Endothelial cell of umbilical vein (primary cell): ENCODE measurements around the gene ABCC1. TPM values are rescaled to one million over a fixed set of nuclear protein-coding genes. Genes with fewer than 3 reads are reported as not detected.
A peak's percentile ranks its signal among the peaks of the same experiment; 100 is the strongest.

Source experiments
- BruUV-seq: library from RNA; stranded (reverse); fragments of 400-500 nt; replicated peaks from 2 replicates; lab custom pipeline; 2021; lab: Mats Ljungman, UMichigan
- CTCF ChIA-PET: fragments of 300-600, 350-600 bp; sonication (Branson Sonifier 250); formaldehyde crosslinking; loops from one replicate; lab custom pipeline; 2021; ENCODE audit warnings: antibody characterized with exemption, inconsistent platforms; lab: Charles Lee
- POLR2A ChIA-PET: fragments of 300-600, 350-600 bp; sonication (Branson Sonifier 250); formaldehyde crosslinking; loops from one replicate; lab custom pipeline; 2021; ENCODE audit warnings: antibody characterized with exemption, inconsistent platforms; lab: Charles Lee
- DNase-seq: peaks from one replicate; pipeline ENCODE4 v3.0.0-alpha.2; 2011; ENCODE audit warnings: low read depth, low spot score
- FAIRE-seq: peaks from 2 replicates; lab custom pipeline; 2011; peaks lifted over from hg19 to GRCh38; lab: Jason Lieb, UNC
- H2AFZ ChIP-seq: 2 replicates; pipeline ENCODE4 v1.6.0; 2012; ENCODE audit warnings: low read depth, low read length, control low read depth, inconsistent platforms
- H3K27ac ChIP-seq: 2 replicates; pipeline ENCODE4 v1.5.1; 2011; ENCODE audit warnings: low read depth, mild to moderate bottlenecking, control low read depth, low read length, moderate library complexity; ENCODE audit not compliant: insufficient read depth
- H3K27me3 ChIP-seq, 2 experiments: 2 replicates each; pipeline versions ENCODE4 v1.6.0 to v1.6.1; 2011; ENCODE audit warnings: low read length in 2 of 2, mixed read lengths in 1 of 2; ENCODE audit not compliant: control insufficient read depth in 2 of 2, insufficient read depth in 2 of 2
- H3K36me3 ChIP-seq, 2 experiments: 2 replicates in 1 of 2; 3 replicates in 1 of 2; pipeline ENCODE4 v1.5.1; 2011; ENCODE audit warnings: low read length in 2 of 2, mild to moderate bottlenecking in 1 of 2, moderate library complexity in 1 of 2; ENCODE audit not compliant: control insufficient read depth in 2 of 2, insufficient read depth in 2 of 2; ENCODE audit errors: extremely low read depth in 1 of 2
- H3K4me1 ChIP-seq: 3 replicates; pipeline ENCODE4 v1.5.1; 2011; ENCODE audit warnings: mild to moderate bottlenecking, low read length; ENCODE audit not compliant: control insufficient read depth, insufficient read depth; ENCODE audit errors: extremely low read depth
- H3K4me2 ChIP-seq: 2 replicates; pipeline ENCODE4 v1.6.1; 2011; ENCODE audit warnings: low read length, control low read depth, mixed read lengths; ENCODE audit not compliant: insufficient read depth
- H3K4me3 ChIP-seq, 3 experiments: fragments of 200-600 bp in 1 of 3; sonication (generic), shearing (Covaris generic) in 1 of 3; replicated peaks in 1 of 3; 2 replicates each; pipeline ENCODE4 v1.5.1; 2011 to 2016; ENCODE audit warnings: control low read depth in 3 of 3, low read length in 3 of 3, mild to moderate bottlenecking in 2 of 3, inconsistent platforms in 1 of 3, low read depth in 1 of 3, moderate library complexity in 1 of 3; ENCODE audit not compliant: insufficient read depth in 1 of 3
- H3K79me2 ChIP-seq: 2 replicates; pipeline ENCODE4 v1.6.0; 2012; ENCODE audit warnings: low read length, inconsistent platforms; ENCODE audit not compliant: control insufficient read depth, insufficient read depth
- H3K9ac ChIP-seq: replicated peaks from 2 replicates; pipeline ENCODE3; 2011; ENCODE audit warnings: low read length, control low read depth; ENCODE audit not compliant: insufficient read depth; ENCODE audit errors: extremely low read depth
- H3K9me1 ChIP-seq: replicated peaks from 3 replicates; pipeline ENCODE4 v1.6.0; 2011; ENCODE audit warnings: mild to moderate bottlenecking, low read length; ENCODE audit not compliant: control insufficient read depth, insufficient read depth; ENCODE audit errors: extremely low read depth
- H3K9me3 ChIP-seq: replicated peaks from 2 replicates; pipeline ENCODE4 v1.5.1; 2012; ENCODE audit warnings: low read length, inconsistent platforms; ENCODE audit not compliant: control insufficient read depth, insufficient read depth
- H4K20me1 ChIP-seq: replicated peaks from 2 replicates; pipeline ENCODE3; 2011; ENCODE audit warnings: mild to moderate bottlenecking, low read length; ENCODE audit not compliant: control insufficient read depth, insufficient read depth; ENCODE audit errors: extremely low read depth
- CTCF ChIP-seq, 2 donors: IDR thresholded peaks; 1 replicate in 1 of 2; 2 replicates in 1 of 2; pipeline ENCODE4 v1.5.1; 2011; ENCODE audit warnings: low read length in 2 of 2, mild to moderate bottlenecking in 2 of 2, moderate library complexity in 2 of 2, control low read depth in 1 of 2, inconsistent platforms in 1 of 2, low read depth in 1 of 2; ENCODE audit not compliant: insufficient read depth in 1 of 2; ENCODE audit errors: extremely low read depth in 1 of 2
- FOS ChIP-seq: IDR thresholded peaks from 2 replicates; pipeline ENCODE4 v1.6.1; 2011; ENCODE audit warnings: mild to moderate bottlenecking, low read length, moderate library complexity, borderline replicate concordance; ENCODE audit not compliant: insufficient read depth
- GATA2 ChIP-seq: IDR thresholded peaks from 2 replicates; pipeline ENCODE4 v1.7.0; 2011; ENCODE audit warnings: low read depth, mild to moderate bottlenecking, moderate library complexity, mixed read lengths, low read length; ENCODE audit not compliant: insufficient read length, insufficient read depth
- JUN ChIP-seq: IDR thresholded peaks from 2 replicates; pipeline ENCODE4 v1.6.1; 2011; ENCODE audit warnings: borderline replicate concordance, low read depth; ENCODE audit not compliant: insufficient read length, insufficient read depth
- MYC ChIP-seq: IDR thresholded peaks from one replicate; pipeline ENCODE4 v1.6.1; 2011; ENCODE audit warnings: mild to moderate bottlenecking, low read depth, low read length
- dilution Hi-C: fragments of 300-500 bp; cut with MboI; formaldehyde crosslinking; loops from one replicate; pipeline ENCODE4 v1.15.0; 2019; ENCODE audit warnings: low sequenced_read_pairs; ENCODE audit not compliant: extremely low pct_ligation_motif_present
- intact Hi-C: fragments of 100-400 bp; cut with micrococcal nuclease; formaldehyde crosslinking; loops from one replicate; pipeline ENCODE4 v1.10.0; 2022
- polyA plus RNA-seq, 4 experiments: library from polyadenylated mRNA; depleted of rRNA in 3 of 4; stranded (reverse) in 3 of 4; unstranded in 1 of 4; fragments of >200 nt; gene quantifications; 2 replicates each; pipeline versions ENCODE4 v1.2.1 to v1.2.3, GENCODE V29; 2011 to 2012; ENCODE audit warnings: missing spikeins in 1 of 4
- total RNA-seq: library from RNA; stranded (reverse); gene quantifications from 2 replicates; pipeline ENCODE4 v1.2.3, GENCODE V29; 2021
- TF ChIP-seq, protein P1 (sequence below): IDR thresholded peaks from 2 replicates; pipeline ENCODE4 v1.6.1; 2011; ENCODE audit not compliant: insufficient read depth, insufficient read length

The ABCC1 gene
- total and polyA plus RNA-seq, 2 donors (not counting 3 experiments of a cell fraction or from before 2014, with no cell fraction given), result 46.1 to 89.2 TPM

- intact Hi-C loops, result loop anchor here (1.0 to 2.0 kb wide), 3 partner anchors 8 to 132 kb away; no protein-coding TSS in a partner anchor
- H3K27ac ChIP-seq, result peak overlapping the region; percentile 93
- H3K79me2 ChIP-seq, result peaks cover 84% of the 10 kb centered on the region
- ChIA-PET CTCF (interaction anchor here (0.6 to 1.6 kb wide), 5 partner anchors 10 to 114 kb away, joined by 3 to 12 read pairs (median 5); no protein-coding TSS in a partner anchor), POLR2A (interaction anchor here (1.2 to 1.6 kb wide), 3 partner anchors 8 to 37 kb away, joined by 3 to 8 read pairs (median 4); no protein-coding TSS in a partner anchor)
- H3K36me3 ChIP-seq, result no peaks in the 10 kb centered on the region
- dilution Hi-C loops, result no loop called here
- H3K9me3 ChIP-seq, result no peaks in the 10 kb centered on the region
- DNase-seq (peak; percentile 85), FAIRE-seq (peak; percentile 96)
- no peaks in the 10 kb centered on the region for H4K20me1 ChIP-seq
- no TSS peak for BruUV-seq
- H3K4me3 ChIP-seq, result no peak overlapping the region
- H3K4me1 ChIP-seq, result peaks cover 43% of the 10 kb centered on the region
- no peak overlapping the region for H2AFZ ChIP-seq
- TF ChIP-seq FOS (no peak), GATA2 (peak; percentile 89), MYC (peak; percentile 17)
- no peaks in the 10 kb centered on the region for H3K27me3 ChIP-seq
- peak overlapping the region; percentile 61 for H3K9ac ChIP-seq
- no peaks in the 10 kb centered on the region for H3K9me1 ChIP-seq
- H3K4me2 ChIP-seq, result peak overlapping the region; percentile 23
Observed at GRCh38 chr16:15988268-15989013, 39.0 kb downstream of the ABCC1 start.

DNA sequence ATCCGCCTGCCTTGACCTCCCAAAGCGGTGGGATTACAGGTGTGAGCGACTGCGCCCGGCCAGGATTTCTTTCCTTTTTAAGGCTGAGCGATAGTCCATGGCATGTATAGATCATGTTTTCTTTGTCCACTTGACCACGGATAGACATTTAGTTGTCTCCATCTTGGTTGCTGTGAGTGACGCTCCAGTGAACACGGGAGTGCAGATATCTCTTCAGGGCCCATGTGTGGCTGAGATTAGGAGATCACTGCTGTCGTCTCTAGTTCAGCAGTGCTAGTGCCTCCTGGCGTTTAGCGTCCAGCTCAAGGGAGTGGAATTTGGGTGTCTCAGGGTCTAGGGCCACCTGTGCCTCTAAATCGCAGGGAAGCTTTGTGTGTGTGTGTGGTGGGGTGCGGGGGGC is 41.5 kb downstream of the ABCC1 start:
- no peak for FAIRE-seq
- ChIA-PET CTCF (interaction anchor here (1.7 kb wide), 1 partner anchor 118 kb away, joined by 3 read pairs; no protein-coding TSS in a partner anchor), POLR2A (no interaction called here)
- Histone ChIP-seq H3K9me1 (no peaks in the 10 kb centered on the region), H3K4me1 (peaks cover 57% of the 10 kb centered on the region), H3K27ac (no peak overlapping the region), H3K79me2 (peaks cover 78% of the 10 kb centered on the region), H3K9me3 (no peaks in the 10 kb centered on the region), H4K20me1 (no peaks in the 10 kb centered on the region), H3K9ac (no peak overlapping the region), H3K4me2 (no peak overlapping the region), H3K27me3 (no peaks in the 10 kb centered on the region), H3K36me3 (no peaks in the 10 kb centered on the region), H2AFZ (no peak overlapping the region), H3K4me3 (no peak overlapping the region)
- no TSS peak for BruUV-seq
- DNase-seq, result no peak
- TF ChIP-seq JUN (no peak), MYC (no peak), CTCF (IDR thresholded peaks at IDR 0.05; ENCODE audit: extremely low read depth in 1 of 2, insufficient read depth in 1 of 2, low read depth in 1 of 2, low read length in 2 of 2) (no peak), GATA2 (no peak)
- TF ChIP-seq, protein P1, sequence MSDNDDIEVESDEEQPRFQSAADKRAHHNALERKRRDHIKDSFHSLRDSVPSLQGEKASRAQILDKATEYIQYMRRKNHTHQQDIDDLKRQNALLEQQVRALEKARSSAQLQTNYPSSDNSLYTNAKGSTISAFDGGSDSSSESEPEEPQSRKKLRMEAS, result no peak
- dilution Hi-C loops (no loop called here), intact Hi-C loops (no loop called here)
